Esophagus squamous epithelium (tissue), 5 donors: Measurements from ENCODE around the gene SPATA12. TPM values are rescaled to one million over a fixed set of nuclear protein-coding genes. Genes with fewer than 3 reads are reported as not detected.

ENCODE experiments used
- DNase-seq: peaks from one replicate; lab custom pipeline; 2025; lab: John Stamatoyannopoulos, UW
- H3K27ac ChIP-seq, 4 donors: fragments of 200-600 bp; sonication (generic); one replicate each; pipeline ENCODE4 v1.5.1; 2016 to 2019; ENCODE audit warnings: mild to moderate bottlenecking in 1 of 4
- H3K27me3 ChIP-seq, 4 donors: fragments of 200-600 bp; sonication (generic); 1 replicate in 3 of 4; 2 replicates in 1 of 4; pipeline versions ENCODE4 v1.5.1 to v1.6.0; 2017 to 2021; ENCODE audit warnings: antibody characterized with exemption in 1 of 4
- H3K36me3 ChIP-seq, 3 donors: fragments of 200-600 bp; sonication (generic); one replicate each; pipeline ENCODE4 v1.5.1; 2016 to 2019
- H3K4me1 ChIP-seq, 3 donors: fragments of 200-600 bp; sonication (generic); one replicate each; pipeline ENCODE4 v1.5.1; 2017 to 2019
- H3K4me3 ChIP-seq, 4 donors: fragments of 200-600 bp; sonication (generic); 1 replicate in 3 of 4; 2 replicates in 1 of 4; pipeline ENCODE4 v1.5.1; 2016 to 2019; ENCODE audit warnings: mild to moderate bottlenecking in 2 of 4, moderate library complexity in 1 of 4
- H3K9me3 ChIP-seq, 3 donors: fragments of 200-600 bp; sonication (generic); one replicate each; pipeline ENCODE4 v1.5.1; 2016 to 2019
- POLR2A ChIP-seq, 4 donors: fragments of 450-650 bp; IDR thresholded peaks; one replicate each; pipeline ENCODE4 v1.6.1; 2017; ENCODE audit warnings: antibody characterized with exemption in 4 of 4, mild to moderate bottlenecking in 4 of 4, moderate library complexity in 3 of 4
- WGBS, 2 donors: methylation state at CpG; one replicate each; pipeline ENCODE4 v1.1.5; 2018; 5-methylcytosine and 5-hydroxymethylcytosine counted together
- intact Hi-C: fragments of 100-400 bp; cut with DNase I; formaldehyde crosslinking; loops from one replicate; pipeline ENCODE4 v1.15.0; 2022
- total RNA-seq, 4 donors: library from RNA; depleted of rRNA; stranded (reverse); fragments of >200 nt; gene quantifications; one replicate each; pipeline ENCODE4 v1.1.0, GENCODE V29; 2016
- TF ChIP-seq, protein P1 (sequence below), 6 experiments: fragments of 450-650 bp in 4 of 6; fragments of 200-600 bp in 2 of 6; sonication (generic) in 2 of 6; IDR thresholded peaks; one replicate each; pipeline ENCODE4 v1.5.1; 2016 to 2019; ENCODE audit warnings: antibody characterized with exemption in 6 of 6, mild to moderate bottlenecking in 4 of 6, moderate library complexity in 4 of 6
- donor health status: DM: yes; HTN: yes; CAD: no.

Gene SPATA12
- total RNA-seq, 4 donors from 2014 or later, result 0.09 TPM; not detected in 3

DNA sequence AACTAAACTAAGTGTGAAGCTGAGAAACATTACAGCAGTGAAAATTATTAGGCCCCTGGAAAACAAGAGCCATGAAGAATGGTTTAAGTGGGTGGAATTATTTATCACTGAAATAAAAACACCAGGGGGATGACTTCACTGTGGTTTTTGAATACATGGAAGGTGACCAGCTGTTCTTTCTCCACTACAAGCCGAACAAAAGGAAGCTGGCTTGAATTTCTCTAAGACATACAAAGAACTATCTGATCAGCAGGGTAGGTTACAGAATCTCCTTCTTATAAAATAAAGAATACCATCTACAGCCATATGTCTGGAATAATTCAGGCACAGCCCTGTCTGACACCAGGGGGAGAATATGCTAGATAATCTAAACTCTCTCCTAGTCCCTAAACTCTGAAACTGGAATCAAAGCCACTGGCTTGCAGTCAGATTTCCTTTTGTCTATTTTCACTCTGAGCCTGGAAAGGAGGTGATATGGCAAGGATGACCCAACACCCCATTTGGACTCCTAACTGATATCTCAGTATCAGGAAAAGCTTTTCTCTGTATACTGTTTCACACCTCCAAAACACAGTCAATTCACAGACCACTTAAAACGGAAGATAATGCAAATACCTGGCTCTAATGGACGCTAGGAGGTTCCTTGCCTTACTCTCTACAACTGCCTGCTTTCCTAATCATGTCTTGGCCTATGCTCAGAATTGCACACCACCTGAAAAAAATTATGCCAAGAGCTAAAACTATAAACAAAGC, 31.2 kb downstream of the SPATA12 start:
- Histone ChIP-seq H3K36me3 (peaks cover 0 to 7% (median 0%) of the 10 kb centered on the region in 3 donors), H3K27me3 (no peaks in the 10 kb centered on the region), H3K4me3 (no peak overlapping the region), H3K4me1 (peaks cover 0 to 16% (median 0%) of the 10 kb centered on the region in 3 donors), H3K27ac (peak overlapping the region in 3 of 4 donors; percentile 31 to 59 (median 47)), H3K9me3 (no peaks in the 10 kb centered on the region)
- WGBS, 2 donors, result 67 to 73% methylated on average over 3 of the region's 3 CpGs
- intact Hi-C loops, result no loop called here
- no peak for DNase-seq
- TF ChIP-seq, protein P1, sequence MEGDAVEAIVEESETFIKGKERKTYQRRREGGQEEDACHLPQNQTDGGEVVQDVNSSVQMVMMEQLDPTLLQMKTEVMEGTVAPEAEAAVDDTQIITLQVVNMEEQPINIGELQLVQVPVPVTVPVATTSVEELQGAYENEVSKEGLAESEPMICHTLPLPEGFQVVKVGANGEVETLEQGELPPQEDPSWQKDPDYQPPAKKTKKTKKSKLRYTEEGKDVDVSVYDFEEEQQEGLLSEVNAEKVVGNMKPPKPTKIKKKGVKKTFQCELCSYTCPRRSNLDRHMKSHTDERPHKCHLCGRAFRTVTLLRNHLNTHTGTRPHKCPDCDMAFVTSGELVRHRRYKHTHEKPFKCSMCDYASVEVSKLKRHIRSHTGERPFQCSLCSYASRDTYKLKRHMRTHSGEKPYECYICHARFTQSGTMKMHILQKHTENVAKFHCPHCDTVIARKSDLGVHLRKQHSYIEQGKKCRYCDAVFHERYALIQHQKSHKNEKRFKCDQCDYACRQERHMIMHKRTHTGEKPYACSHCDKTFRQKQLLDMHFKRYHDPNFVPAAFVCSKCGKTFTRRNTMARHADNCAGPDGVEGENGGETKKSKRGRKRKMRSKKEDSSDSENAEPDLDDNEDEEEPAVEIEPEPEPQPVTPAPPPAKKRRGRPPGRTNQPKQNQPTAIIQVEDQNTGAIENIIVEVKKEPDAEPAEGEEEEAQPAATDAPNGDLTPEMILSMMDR (IDR thresholded peaks at IDR 0.05), result no peak
- TF ChIP-seq POLR2A (IDR thresholded peaks at IDR 0.05), result no peak

DNA sequence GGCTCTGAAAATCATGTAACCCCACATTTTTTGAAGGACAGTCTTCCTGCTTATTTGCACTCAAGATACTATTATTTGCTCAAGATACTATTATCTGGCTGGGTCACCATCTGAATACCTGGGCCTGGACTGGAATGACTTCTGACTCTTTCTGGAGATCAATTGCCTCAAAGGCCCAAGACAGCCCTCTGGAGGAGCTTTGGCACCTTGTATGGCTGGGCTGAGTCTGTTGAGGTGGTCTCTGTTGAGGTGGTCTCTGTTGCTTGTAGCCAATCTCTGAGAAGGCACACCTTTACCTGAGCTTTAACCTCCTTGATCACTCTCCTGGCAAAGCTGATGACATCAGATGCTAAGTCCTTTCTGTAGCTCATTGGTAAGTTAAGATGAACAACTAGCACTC, 33.0 kb downstream of the SPATA12 start:
- no peak for DNase-seq
- Histone ChIP-seq H3K4me3 (no peak overlapping the region), H3K9me3 (no peaks in the 10 kb centered on the region), H3K36me3 (peaks cover 0 to 19% (median 0%) of the 10 kb centered on the region in 3 donors), H3K27ac (no peak overlapping the region), H3K27me3 (no peaks in the 10 kb centered on the region), H3K4me1 (peaks cover 0 to 16% (median 0%) of the 10 kb centered on the region in 3 donors)
- intact Hi-C loops, result no loop called here
- TF ChIP-seq POLR2A (IDR thresholded peaks at IDR 0.05), result no peak
- TF ChIP-seq, protein P1 (IDR thresholded peaks at IDR 0.05), result no peak

DNA sequence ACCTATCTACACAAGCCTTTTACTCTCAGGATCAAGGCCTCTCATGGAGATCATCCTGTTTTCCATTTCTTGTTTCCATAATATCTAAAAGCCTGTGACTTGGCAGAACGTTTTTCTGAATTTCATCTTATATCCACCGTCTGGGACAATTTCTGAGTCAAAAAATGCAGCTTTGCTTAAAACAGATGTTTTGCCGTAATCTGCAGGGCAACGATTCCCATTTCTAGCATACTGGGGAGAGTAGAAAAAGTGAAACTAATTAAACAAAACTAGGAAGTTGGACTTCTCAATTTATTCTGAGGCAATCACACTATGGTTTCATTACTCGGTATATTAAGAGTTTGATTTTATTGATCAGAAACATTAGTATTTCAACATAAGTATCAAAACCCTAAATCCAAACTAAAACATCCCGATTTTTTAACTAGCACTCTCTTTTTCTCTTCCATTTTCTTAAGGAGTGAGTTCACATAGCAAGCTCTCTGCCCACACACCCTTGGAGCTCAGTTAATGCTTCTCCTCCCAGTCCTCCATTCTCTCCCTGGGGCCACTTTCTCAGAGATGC, 33.6 kb downstream of the SPATA12 start:
- Histone ChIP-seq H3K36me3 (peaks cover 0 to 19% (median 0%) of the 10 kb centered on the region in 3 donors), H3K9me3 (no peaks in the 10 kb centered on the region), H3K4me1 (peaks cover 0 to 16% (median 0%) of the 10 kb centered on the region in 3 donors), H3K27me3 (no peaks in the 10 kb centered on the region), H3K27ac (peak overlapping the region in 1 of 4 donors; percentile 37), H3K4me3 (no peak overlapping the region)
- 62 to 73% methylated on average over 6 of the region's 6 CpGs for WGBS, 2 donors
- TF ChIP-seq, protein P1 (IDR thresholded peaks at IDR 0.05), result no peak
- no peak for TF ChIP-seq POLR2A (IDR thresholded peaks at IDR 0.05)
- DNase-seq, result no peak
- intact Hi-C loops, result no loop called here

DNA sequence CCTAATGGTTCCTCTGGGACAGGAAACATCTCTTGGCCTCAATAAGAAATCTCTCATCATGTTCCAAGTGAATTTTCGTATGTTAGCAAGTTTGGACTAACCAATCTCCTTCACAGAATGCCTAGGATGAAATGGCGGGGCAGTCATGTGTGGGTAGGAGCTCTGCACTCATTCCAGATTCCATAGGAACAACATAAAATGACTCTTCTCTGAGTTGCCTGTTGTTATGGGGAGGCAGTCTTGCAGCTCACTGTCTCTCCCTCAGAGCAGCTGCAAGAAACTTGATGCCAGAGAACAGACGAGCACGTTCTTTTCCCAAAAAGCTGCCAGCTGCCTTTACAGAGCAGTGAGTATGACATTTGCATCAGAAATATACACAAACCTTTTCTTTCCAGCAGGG, 34.1 kb downstream of the SPATA12 start:
- 70 to 72% methylated on average over 4 of the region's 4 CpGs for WGBS, 2 donors
- peak overlapping the region in 1 of 4 donors; percentile 37 for H3K27ac ChIP-seq

More for the DNA sequence above, 34.1 kb downstream of the SPATA12 start:
- TF ChIP-seq, protein P1 (IDR thresholded peaks at IDR 0.05), result no peak
- no peak for TF ChIP-seq POLR2A (IDR thresholded peaks at IDR 0.05)
- Histone ChIP-seq H3K4me3 (no peak overlapping the region), H3K9me3 (no peaks in the 10 kb centered on the region), H3K4me1 (peaks cover 0 to 16% (median 0%) of the 10 kb centered on the region in 3 donors), H3K27me3 (no peaks in the 10 kb centered on the region), H3K36me3 (peaks cover 0 to 19% (median 0%) of the 10 kb centered on the region in 3 donors)
- intact Hi-C loops, result no loop called here
- no peak for DNase-seq
